GM21360 (cell line): ENCODE data around the gene AP1AR.
"Not testable (repeated sequence)": the region's sequence is repeated elsewhere in the genome, so short reads cannot be mapped to it uniquely, and the experiment has no call there.

Source experiments
- ATAC-seq: cut with Tn5 transposase; IDR thresholded peaks from one replicate; pipeline ENCODE4 v1.9.1; 2021; ENCODE audit warnings: mild to moderate bottlenecking, moderate library complexity; ENCODE audit not compliant: unreplicated experiment

Gene AP1AR

GRCh38 chr4:112277705-112278448 is 46.3 kb downstream of the AP1AR start:
- ATAC-seq: no peak

DNA sequence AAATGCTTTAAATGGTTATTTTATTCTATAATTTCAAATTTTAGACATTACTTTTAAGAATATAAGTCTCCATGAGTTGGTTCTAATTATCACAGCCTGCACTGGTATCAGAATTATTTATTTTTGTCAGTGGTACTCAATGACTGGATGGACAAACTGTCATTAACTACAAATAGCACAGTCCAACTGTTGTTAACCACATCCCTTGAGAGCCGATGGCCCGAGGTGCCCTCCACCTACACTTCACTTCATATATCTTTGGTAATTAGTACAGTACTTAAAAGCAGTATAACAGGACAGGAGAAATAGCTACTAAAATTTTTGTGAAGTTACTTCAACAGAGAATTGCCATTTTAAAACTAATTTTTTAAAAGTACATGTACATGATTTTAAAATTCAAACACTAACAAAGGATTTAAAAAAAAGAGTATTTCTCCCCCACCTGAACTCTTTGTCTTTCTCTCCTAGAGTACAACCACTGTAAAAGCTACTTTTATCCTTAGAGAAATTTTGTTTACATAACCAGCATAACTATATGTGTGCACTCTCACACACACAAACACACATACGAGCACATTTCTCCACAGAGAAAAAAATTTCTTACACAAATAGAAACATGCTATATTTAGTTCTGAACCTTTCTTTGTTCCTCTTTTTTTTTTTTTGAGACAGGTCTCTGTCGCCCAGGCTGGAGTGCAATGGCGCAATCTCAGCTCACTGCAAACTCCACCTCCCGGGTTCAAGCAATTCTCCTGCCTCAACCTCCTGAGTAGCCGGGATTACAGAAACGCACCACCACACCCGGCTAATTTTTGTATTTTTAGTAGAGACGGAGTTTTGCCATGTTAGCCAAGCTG is 47.7 kb downstream of the AP1AR start:
- peak; percentile 54 for ATAC-seq

DNA sequence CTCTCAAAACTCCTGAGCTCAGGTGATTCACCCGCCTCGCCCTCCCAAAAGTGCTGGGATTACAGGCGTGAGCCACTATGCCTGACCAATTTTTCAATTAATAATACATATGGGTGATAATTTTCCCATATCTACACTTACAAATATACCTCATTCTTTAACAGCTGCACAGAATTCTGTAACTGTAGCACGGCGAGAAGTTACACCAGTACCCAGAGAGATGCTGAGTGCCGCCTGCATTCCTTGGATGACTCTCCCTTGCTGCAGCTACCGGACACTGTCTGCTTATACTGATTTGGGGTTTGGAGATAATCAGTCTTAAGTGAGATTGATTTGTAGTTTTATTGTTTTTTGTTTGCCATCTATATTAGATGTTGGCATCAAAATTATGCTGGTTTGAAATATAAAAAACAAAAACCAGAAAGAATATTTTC is 48.3 kb downstream of the AP1AR start:
- peak; percentile 39 for ATAC-seq

GRCh38 chr4:112280386-112281056 is 48.9 kb downstream of the AP1AR start:
- no peak for ATAC-seq

DNA sequence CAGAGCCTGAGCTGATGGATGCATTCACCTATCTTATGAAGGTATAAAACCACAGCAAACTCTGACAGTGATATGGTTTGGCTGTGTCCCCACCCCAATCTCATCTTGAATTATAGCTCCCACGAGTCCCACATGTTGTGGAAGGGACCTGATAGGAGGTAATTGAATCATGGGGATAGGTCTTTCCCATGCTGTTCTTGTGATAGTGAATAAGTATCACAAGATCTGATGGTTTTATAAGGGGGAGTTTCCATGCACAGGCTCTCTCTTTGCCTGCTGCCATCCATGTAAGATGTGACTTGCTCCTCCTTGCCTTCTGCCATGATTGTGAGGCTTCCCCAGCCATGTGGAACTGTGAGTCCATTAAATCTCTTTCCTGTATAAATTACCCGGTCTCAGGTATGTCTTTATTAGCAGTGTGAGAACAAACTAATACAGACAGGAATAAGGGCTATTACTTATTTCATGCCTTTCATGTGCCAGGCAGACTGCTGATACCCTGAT is 50.4 kb downstream of the AP1AR start:
- ATAC-seq: not testable (repeated sequence)

DNA sequence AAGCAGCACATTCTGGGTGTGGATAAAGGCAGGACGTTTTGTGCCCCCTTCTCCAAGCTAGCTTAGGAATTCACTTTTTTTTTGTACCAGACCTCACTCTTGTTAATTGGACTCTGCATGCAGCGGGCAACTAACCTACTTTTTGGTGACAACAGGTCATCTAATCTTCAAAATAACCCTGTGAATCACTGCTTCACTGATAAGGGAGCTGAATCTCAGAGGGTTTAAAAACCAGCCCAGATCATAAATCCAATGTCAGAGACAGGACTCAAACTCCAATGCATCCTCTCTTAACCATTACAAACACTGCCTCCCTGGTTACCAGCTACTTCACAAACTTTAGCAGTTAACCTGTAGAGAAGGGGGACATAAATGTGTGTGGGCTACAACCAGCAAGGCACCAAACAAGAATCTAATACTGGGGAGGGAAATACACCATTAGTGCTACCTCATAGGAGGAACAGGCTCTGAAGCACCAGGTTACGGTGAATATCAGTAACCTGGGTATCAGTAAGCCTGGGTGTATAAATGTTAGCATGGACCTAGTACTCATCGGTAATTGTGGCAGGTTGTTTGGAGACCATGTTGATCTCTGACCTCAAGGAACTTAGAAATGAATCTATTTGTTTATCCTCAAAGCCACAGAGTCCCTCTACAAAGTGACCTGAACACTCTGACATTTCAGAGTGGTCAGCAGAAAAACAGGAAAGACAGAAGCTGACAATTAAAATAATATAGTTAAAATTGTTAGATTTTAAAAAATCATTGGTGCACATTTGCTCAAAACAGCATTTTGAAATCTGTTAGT is 51.5 kb downstream of the AP1AR start:
- no peak for ATAC-seq

DNA sequence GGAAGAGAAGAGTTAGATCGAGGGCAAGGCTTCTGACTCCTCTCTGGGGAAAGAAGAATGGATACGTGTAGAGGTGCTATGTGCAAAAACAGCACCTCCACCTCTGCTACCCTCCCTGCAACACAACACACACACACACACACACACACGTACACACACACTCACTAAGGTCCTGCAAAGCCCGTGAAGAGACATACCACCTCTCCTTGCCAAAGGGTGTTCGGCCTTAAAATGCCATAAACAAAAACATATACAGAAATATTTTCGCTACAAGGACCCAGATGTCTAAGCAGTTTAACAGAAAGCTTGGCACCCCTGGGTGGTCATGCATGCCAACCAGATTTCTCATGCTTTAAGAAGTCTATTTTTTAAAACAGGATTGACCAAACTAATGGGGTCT is 52.6 kb downstream of the AP1AR start:
- no peak for ATAC-seq

DNA sequence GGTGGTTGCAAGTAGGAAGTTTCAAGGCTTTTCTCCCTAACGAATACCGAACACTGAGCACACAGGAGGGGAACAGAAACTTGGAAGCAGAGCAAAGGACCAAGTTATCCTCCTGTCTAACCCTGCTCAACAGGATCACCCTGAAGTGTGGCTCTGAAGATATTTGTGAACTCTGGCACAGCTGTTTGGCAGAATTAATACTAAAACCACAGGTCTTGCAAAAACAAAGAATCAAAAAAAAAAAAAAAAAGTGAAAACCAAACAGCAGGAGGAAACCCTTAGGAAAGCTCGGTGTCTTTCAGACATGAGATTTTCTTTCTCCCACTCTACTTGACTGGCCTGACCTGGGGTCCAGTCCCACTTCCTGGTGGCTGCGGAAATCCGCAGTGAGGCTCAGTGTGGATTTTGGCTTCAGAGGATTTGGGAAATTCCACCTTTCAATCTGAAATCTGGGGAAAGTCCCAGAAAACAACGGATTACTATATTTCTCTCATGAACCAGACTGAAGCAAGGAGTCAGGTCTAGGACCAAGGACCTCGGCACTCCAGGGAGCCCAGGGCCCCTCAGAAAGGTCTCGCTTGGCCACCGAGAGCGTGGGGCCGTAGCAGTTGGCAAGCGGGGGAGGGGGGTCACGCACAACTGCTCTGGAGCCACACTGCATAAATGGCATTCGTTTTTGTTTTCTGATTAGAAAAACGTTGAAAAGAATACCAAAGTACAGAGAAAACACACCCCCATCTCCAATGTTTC is 53.2 kb downstream of the AP1AR start:
- no peak for ATAC-seq

DNA sequence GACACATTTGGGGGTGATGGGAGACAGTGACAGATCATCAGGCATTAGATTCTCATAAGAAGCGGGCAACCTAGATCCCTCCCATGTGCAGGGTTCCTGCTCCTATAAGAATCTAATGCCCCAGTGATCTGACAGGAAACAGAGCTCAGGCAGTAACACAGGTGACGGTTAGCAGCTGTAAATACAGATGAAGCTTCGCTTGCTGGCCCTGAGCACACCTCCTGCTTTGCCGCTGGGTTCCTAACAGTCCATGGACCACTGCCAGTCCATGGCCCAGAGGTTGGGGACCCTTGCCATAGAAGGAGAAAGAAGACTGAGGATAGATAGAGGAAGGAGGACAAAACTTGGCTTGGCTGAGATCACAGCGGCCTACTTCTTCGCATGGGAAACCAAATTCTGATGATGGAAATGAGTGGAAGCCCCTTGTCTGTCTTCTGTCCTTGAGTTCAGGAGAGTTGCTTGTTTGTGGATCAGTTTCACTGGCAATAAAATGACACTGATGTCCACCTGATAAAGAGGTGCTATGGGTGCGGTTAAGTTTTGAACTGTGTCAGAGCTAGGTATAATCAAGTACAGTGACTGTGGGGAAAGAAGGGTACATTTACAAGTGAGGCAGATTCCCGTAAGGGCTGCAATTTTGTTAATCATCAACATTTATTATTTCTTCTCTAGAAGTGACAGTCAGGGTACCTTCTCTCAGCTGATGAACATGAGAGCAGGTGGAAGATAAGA is 55.8 kb downstream of the AP1AR start:
- ATAC-seq: peak; percentile 27

GRCh38 chr4:112288455-112288854 is 56.9 kb downstream of the AP1AR start:
- peak; percentile 26 for ATAC-seq

GRCh38 chr4:112289407-112290253 is 58.0 kb downstream of the AP1AR start:
- no peak for ATAC-seq

- peak; percentile 29 for ATAC-seq
Observed at GRCh38 chr4:112290341-112290740, 58.8 kb downstream of the AP1AR start.

- peak; percentile 83 for ATAC-seq
Observed at GRCh38 chr4:112296949-112297880, 65.6 kb downstream of the AP1AR start, which contains the start of gene ALPK1. ALPK1 (plus strand) TSS chr4:112297369.

DNA sequence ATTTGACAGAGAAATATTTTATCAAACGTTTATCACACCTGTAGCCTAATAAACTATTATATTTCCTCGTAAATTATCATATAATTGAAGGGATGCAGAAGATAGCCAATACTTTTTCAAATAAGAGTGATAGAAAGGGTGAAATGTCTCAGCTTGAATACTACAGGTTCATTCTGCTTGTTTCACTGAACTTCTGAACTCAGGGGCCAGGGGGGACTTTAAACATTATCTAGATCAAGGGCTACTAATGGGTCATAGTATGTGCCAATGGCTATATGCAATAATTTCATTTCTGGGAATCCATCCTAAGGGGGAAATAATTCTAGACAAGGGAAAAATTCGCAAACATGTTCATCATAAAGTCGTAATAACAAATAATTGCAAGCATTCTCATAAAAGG is 68.1 kb downstream of the AP1AR start:
- ATAC-seq: no peak

DNA sequence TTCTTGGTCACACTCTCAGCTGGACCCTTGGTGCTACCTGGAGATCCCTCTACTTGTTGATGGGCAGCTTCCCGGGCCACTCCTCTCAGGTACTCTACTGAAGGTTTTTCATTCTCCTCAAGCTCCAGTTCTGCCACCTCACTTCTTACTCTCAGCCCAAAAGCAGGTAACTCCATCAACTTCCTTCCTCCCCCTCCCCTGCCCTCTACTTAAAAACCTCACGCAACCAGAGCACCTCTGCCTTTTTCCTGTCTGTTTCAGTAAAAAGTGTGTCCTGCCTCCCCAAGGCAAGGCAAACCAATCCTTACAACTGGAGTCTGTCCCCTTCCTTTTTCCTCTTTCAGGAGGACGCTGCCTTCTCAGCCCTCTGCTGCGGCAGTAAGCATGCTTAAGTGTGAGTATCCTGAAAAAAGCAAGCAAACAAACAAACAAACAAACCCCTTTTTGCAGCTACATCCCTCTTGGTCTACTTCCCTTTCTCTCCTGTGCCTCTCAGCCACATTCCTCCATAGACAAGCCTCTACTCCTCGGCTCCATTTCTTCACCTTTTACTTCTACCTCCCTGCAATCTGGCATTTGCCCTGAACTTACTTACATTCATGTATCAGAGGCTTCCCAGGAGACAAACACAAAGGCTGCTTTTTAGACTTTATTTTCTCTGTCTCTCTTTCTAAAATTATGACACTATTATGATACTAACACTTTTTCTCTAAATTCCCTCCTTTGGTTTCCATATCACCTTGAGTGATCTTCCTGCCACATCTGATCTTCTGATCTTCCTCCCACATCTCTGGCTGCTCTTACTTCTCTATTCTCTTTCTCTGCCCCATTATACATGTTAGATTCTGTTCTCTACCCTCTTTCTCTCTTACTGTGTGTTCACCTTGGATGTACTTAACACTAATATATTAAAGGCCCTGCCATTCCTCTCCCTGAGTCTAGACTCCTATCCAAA is 71.0 kb downstream of the AP1AR start:
- peak; percentile 52 for ATAC-seq

- ATAC-seq: not testable (repeated sequence)
Observed at GRCh38 chr4:112305477-112305876, 73.9 kb downstream of the AP1AR start.
